ENCODE measurements around the gene PTPRO. TPM values are rescaled to one million over a fixed set of nuclear protein-coding genes. Genes with fewer than 3 reads are reported as not detected.

The PTPRO gene
- total RNA-seq, 2 donors from 2014 or later = 1.3 to 2.6 TPM

- no peak for DNase-seq
- no peak overlapping the region for H3K4me3 ChIP-seq
- H3K9me3 ChIP-seq = no peaks in the 10 kb centered on the region
- H3K36me3 ChIP-seq (replicated peaks in 1 of 2; ENCODE audit: insufficient read depth in 1 of 2, low read depth in 2 of 2) = peaks cover 0 to 4% of the 10 kb centered on the region in 2 donors
- H3K27me3 ChIP-seq = no peaks in the 10 kb centered on the region
- WGBS, 2 donors = 55 to 61% methylated on average over 4 of the region's 4 CpGs
- TF ChIP-seq POLR2A (IDR thresholded peaks at IDR 0.05) (no peak), CTCF (IDR thresholded peaks at IDR 0.05) (no peak)
- peak; percentile 47 for ATAC-seq
- peak overlapping the region; percentile 45 to 76 (median 66) for H3K27ac ChIP-seq
- H3K4me1 ChIP-seq = peaks cover 5% of the 10 kb centered on the region
- intact Hi-C loops (cut with DNase I) = no loop called here
Measured at GRCh38 chr12:15627995-15628945, 306.0 kb downstream of the PTPRO start.

GRCh38 chr12:15629108-15629507 is 306.8 kb downstream of the PTPRO start:
- H3K36me3 ChIP-seq (replicated peaks in 1 of 2; ENCODE audit: insufficient read depth in 1 of 2, low read depth in 2 of 2) = peaks cover 0 to under 1% of the 10 kb centered on the region in 2 donors
- peak overlapping the region in 3 of 4 donors; percentile 58 to 76 (median 61) for H3K27ac ChIP-seq
- 28 to 47% methylated on average over 5 of the region's 5 CpGs for WGBS, 2 donors
- ATAC-seq = peak; percentile 93
- intact Hi-C loops (cut with DNase I) = no loop called here
- peaks cover 5% of the 10 kb centered on the region for H3K4me1 ChIP-seq
- no peaks in the 10 kb centered on the region for H3K27me3 ChIP-seq
- TF ChIP-seq POLR2A (IDR thresholded peaks at IDR 0.05) (no peak), CTCF (IDR thresholded peaks at IDR 0.05) (no peak)
- DNase-seq = peak; percentile 19 to 72 (median 39)
- H3K4me3 ChIP-seq = no peak overlapping the region
- H3K9me3 ChIP-seq = no peaks in the 10 kb centered on the region

- no peak for TF ChIP-seq POLR2A (IDR thresholded peaks at IDR 0.05)
- no peak for TF ChIP-seq CTCF (IDR thresholded peaks at IDR 0.05)
- no peaks in the 10 kb centered on the region for H3K36me3 ChIP-seq (replicated peaks in 1 of 2; ENCODE audit: insufficient read depth in 1 of 2, low read depth in 2 of 2)
- DNase-seq (no peak), ATAC-seq (no peak)
- 76 to 83% methylated on average over 3 of the region's 3 CpGs for WGBS, 2 donors
- no peaks in the 10 kb centered on the region for H3K9me3 ChIP-seq
- H3K4me1 ChIP-seq = peaks cover 5% of the 10 kb centered on the region
- H3K4me3 ChIP-seq = no peak overlapping the region
- H3K27ac ChIP-seq = peak overlapping the region; percentile 25 to 76 (median 60)
- intact Hi-C loops (cut with DNase I) = no loop called here
- H3K27me3 ChIP-seq = no peaks in the 10 kb centered on the region
Measured at GRCh38 chr12:15629761-15630160, 307.5 kb downstream of the PTPRO start.

GRCh38 chr12:15631007-15631715 is 308.9 kb downstream of the PTPRO start:
- Histone ChIP-seq H3K36me3 (replicated peaks in 1 of 2; ENCODE audit: insufficient read depth in 1 of 2, low read depth in 2 of 2) (no peaks in the 10 kb centered on the region), H3K4me3 (no peak overlapping the region), H3K9me3 (no peaks in the 10 kb centered on the region), H3K4me1 (peaks cover 5% of the 10 kb centered on the region), H3K27ac (peak overlapping the region in 2 of 4 donors; percentile 58 to 76), H3K27me3 (no peaks in the 10 kb centered on the region)
- ATAC-seq = no peak
- TF ChIP-seq CTCF (IDR thresholded peaks at IDR 0.05) (no peak), POLR2A (IDR thresholded peaks at IDR 0.05) (no peak)
- 76 to 84% methylated on average over 6 of the region's 6 CpGs for WGBS, 2 donors
- intact Hi-C loops (cut with DNase I) = no loop called here
- no peak for DNase-seq

All from body of pancreas (tissue), 4 donors.